Stromal cell of bone marrow (primary cell): ENCODE data around the gene PDCD6IP.
"Not testable (repeated sequence)": the region's sequence is repeated elsewhere in the genome, so short reads cannot be mapped to it uniquely, and the experiment has no call there.

Source experiments
- DNase-seq: peaks from one replicate; pipeline ENCODE4 v3.0.0-alpha.2; 2012; ENCODE audit warnings: low read depth

PDCD6IP gene

GRCh38 chr3:33850599-33850998 is 52.2 kb downstream of the PDCD6IP start:
- DNase-seq, result not testable (repeated sequence)

GRCh38 chr3:33855407-33855806 is 57.0 kb downstream of the PDCD6IP start:
- DNase-seq, result peak; percentile 10

- no peak for DNase-seq
Measured at GRCh38 chr3:33855884-33856546, 57.6 kb downstream of the PDCD6IP start.

GRCh38 chr3:33857701-33858100 is 59.3 kb downstream of the PDCD6IP start:
- DNase-seq, result not testable (repeated sequence)

GRCh38 chr3:33858131-33858530 is 59.7 kb downstream of the PDCD6IP start:
- no peak for DNase-seq

GRCh38 chr3:33860373-33861050 is 62.1 kb downstream of the PDCD6IP start:
- no peak for DNase-seq

GRCh38 chr3:33865133-33865532 is 66.7 kb downstream of the PDCD6IP start:
- no peak for DNase-seq

- no peak for DNase-seq
Measured at GRCh38 chr3:33868309-33868708, 69.9 kb downstream of the PDCD6IP start.

GRCh38 chr3:33869977-33870376 is 71.5 kb downstream of the PDCD6IP start:
- no peak for DNase-seq

- DNase-seq, result no peak
Measured at GRCh38 chr3:33874815-33875214, 76.4 kb downstream of the PDCD6IP start.

GRCh38 chr3:33875680-33876079 is 77.2 kb downstream of the PDCD6IP start:
- no peak for DNase-seq

- DNase-seq, result no peak
Measured at GRCh38 chr3:33877187-33877586, 78.8 kb downstream of the PDCD6IP start.

GRCh38 chr3:33879540-33879939 is 81.1 kb downstream of the PDCD6IP start:
- DNase-seq, result no peak

- DNase-seq, result no peak
Measured at GRCh38 chr3:33881156-33882064, 83.0 kb downstream of the PDCD6IP start.

- no peak for DNase-seq
Measured at GRCh38 chr3:33882296-33882695, 83.9 kb downstream of the PDCD6IP start.

GRCh38 chr3:33883538-33883950 is 85.1 kb downstream of the PDCD6IP start:
- peak; percentile 36 for DNase-seq

- DNase-seq, result no peak
Measured at GRCh38 chr3:33883951-33884561, 85.6 kb downstream of the PDCD6IP start.

- DNase-seq, result no peak
Measured at GRCh38 chr3:33884701-33885100, 86.3 kb downstream of the PDCD6IP start.

- DNase-seq, result no peak
Measured at GRCh38 chr3:33885496-33885895, 87.1 kb downstream of the PDCD6IP start.

GRCh38 chr3:33886015-33886414 is 87.6 kb downstream of the PDCD6IP start:
- no peak for DNase-seq

- DNase-seq, result no peak
Measured at GRCh38 chr3:33887478-33887877, 89.0 kb downstream of the PDCD6IP start.

GRCh38 chr3:33889394-33890039 is 91.1 kb downstream of the PDCD6IP start:
- DNase-seq, result no peak
